ENCODE measurements around the gene VSTM2B.

The VSTM2B gene

DNA sequence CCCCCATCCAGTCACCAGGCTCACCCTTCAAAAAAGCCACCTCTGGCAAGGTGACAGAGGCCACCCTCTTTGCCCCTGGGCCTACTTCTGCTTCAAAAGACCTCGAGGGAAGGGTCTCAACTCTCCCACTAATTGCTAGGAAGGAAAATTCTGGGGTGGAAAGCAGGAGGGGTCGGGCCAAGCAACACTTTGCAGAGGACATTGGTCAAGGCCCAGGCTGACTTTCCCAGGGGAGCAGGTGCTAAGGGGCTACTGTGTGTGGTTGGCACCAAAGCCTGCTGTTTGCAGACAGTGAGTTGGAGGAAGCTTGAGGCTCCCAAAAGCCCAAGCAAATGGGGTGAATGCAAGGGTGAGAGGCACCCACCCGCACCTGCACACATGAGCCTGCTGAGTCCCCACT, 28.6 kb upstream of the VSTM2B start:
- no peak for DNase-seq

DNA sequence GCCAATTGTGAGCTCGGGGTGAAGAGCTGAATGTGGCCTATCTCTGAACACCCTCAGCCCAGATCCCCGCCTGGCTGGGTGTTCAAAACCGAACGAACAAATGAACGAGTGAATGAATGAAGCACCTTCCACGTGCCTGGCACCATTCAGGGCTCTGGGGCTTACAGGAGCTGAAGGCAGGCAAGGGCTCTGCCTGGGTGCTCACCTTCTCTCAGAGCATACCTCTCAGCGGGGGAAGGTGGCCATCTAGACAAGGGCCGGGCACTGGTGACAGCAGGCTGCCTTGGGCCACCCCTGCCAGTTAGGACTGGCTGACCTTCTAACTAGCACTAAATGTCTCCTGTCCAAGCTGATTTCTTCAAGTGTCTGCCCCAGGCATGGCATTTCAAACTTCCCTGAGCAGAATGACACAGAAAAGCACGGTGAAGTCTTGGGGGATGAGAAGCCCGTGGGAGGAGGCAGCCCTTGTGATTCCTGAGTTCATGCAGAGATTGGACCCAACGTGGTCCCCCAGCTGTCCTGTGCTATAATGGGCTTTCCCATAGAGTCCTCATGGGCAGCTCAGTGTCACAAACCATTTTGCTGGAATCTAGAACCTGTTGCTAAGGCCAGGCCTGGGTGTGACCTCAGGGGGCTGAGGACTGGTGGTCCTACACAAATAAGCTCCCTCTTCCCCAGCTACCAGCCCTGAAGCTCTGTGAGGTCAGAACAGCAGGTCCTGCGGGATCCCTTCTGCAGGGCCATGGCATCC, 27.9 kb upstream of the VSTM2B start:
- DNase-seq = no peak

DNA sequence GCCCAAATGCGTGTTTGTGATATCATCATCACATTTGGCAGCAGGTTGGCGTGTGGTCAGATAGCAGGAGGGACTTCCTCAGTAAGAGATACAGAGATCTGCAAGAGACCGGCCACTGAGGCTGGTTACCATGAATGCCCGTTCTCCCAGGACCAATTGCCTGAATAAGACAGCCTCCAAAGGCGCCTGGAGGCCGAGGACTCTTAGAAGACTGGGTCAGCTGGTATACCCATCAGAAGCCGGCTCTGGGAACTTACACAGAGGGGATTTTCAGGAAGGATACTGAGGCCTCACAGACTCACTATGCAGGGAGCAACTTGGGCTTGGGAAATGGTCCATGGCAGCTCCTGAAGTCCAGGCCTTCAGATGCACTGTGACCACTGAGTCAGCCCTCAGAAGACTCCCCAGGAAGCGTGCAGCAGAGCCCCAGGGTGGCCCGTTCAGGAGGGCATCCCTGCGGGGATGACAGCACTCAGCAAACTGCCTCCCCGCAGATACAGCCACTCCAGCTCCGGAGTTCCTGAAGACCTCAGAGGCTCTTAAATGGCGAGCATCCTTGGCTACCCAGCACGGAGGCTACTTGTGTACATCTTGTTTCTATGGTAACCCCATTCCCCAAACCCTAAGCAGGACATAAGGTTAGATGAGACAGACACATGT, 26.4 kb upstream of the VSTM2B start:
- no peak for DNase-seq

GRCh38 chr19:29499921-29500590, 25.7 kb upstream of the VSTM2B start:
- no peak for DNase-seq

GRCh38 chr19:29501816-29502580, 23.8 kb upstream of the VSTM2B start:
- DNase-seq = no peak

DNA sequence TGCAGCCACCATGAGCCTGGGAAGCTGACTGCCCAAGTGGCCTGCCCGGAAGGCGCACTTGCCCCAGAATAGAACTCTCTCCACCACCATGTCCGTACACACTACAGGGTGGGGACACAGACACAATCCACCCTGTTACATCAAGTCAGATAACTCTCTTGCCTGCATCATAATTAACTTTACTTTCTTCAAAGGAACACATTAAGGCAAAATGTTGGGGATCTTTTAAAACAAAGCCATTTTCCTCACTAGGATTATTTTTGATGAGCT, 23.3 kb upstream of the VSTM2B start:
- DNase-seq = no peak

- DNase-seq = no peak
Observed at GRCh38 chr19:29503140-29503758, 22.5 kb upstream of the VSTM2B start.

DNA sequence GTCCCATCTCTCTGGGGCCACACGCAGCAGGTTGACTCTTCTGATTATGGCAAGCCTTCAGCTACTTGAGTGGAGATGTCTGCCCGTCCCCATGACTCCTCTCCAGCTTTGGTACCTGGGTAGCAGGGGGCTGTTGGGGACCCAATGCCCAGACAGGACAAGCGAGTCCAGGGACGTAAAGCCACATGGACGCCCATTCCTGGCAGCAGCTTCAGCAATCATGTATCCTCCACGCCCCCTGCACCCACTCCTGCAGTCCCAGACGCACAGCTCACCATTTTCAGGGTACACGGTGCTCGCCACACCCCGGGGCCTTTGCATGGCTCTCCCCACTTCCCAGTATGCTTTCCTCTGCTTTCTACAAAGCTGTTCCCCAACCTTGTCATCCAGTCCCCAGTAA, 22.0 kb upstream of the VSTM2B start:
- no peak for DNase-seq

DNA sequence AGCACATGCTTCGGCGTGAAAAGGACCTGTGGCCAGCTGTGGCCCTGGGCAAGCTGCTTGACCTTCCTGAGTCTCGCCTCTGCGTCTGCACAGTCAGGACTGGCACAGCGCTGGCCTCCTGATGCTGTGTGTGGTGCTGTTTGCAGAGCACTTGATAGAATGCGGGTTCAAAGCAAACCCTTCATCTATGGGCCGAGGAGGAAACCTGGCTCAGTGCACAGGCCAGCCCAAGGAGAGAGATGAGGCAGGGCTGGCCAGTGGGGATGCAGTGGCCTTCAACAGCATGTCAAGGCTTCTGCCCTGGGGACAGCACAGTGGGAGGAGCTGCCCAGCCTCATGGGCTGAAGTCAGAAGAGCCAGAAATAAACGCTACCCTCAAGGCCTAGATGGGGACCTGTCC, 21.3 kb upstream of the VSTM2B start:
- DNase-seq = no peak

- DNase-seq = no peak
Observed at GRCh38 chr19:29505097-29505824, 20.5 kb upstream of the VSTM2B start.

GRCh38 chr19:29506619-29506911, 19.2 kb upstream of the VSTM2B start:
- DNase-seq = no peak

GRCh38 chr19:29507081-29507860, 18.5 kb upstream of the VSTM2B start:
- DNase-seq = no peak

GRCh38 chr19:29508181-29508580, 17.6 kb upstream of the VSTM2B start:
- no peak for DNase-seq

- no peak for DNase-seq
Observed at GRCh38 chr19:29509456-29509855, 16.3 kb upstream of the VSTM2B start.

DNA sequence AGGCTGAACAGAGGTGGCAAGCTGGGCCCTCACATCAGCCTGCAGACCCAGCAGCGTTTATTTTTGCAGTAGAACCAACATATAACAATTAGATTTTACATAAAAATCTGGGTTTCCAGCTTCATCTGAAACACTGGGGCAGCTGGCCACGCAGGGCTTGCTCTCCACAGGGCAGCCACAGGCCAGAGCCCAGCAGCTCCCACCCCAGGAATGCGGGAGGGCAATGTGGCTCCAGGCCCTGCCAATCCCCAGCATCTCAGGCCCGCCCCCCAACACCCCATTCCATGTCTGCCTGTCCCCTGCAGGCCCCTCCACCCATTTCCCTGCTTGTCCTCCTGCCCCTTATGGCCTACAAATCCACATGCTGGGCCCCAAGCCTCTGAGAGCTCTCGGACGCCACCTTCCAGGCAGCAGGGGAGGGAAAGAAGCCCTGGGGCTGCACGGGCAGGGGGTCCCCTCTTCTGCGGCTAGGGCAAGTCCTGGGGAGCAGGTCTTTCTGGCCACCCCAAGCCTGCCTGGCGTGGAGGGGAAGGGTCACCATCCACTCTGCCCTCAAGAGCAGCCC, 15.0 kb upstream of the VSTM2B start:
- DNase-seq = no peak

DNA sequence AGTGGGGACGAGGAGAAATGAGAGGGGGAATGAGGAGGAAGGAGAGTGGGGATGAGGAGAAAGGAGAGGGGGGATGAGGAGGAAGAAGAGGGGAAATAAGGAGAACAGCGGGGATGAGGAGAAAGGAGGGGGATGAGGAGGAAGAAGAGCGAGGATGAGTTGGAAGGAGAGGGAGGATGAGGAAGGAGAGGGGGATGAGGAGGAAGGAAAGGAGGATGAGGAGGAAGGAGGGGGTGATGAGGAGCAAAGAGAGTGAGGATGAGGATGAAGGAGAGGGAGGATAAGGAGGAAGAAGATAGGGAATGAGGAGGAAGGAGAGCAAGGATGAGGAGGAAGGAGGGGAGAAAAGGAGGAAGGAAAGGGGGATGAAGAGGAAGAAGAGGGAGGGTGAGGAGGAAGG, 14.0 kb upstream of the VSTM2B start:
- no peak for DNase-seq

GRCh38 chr19:29512748-29513147, 13.0 kb upstream of the VSTM2B start:
- no peak for DNase-seq

DNA sequence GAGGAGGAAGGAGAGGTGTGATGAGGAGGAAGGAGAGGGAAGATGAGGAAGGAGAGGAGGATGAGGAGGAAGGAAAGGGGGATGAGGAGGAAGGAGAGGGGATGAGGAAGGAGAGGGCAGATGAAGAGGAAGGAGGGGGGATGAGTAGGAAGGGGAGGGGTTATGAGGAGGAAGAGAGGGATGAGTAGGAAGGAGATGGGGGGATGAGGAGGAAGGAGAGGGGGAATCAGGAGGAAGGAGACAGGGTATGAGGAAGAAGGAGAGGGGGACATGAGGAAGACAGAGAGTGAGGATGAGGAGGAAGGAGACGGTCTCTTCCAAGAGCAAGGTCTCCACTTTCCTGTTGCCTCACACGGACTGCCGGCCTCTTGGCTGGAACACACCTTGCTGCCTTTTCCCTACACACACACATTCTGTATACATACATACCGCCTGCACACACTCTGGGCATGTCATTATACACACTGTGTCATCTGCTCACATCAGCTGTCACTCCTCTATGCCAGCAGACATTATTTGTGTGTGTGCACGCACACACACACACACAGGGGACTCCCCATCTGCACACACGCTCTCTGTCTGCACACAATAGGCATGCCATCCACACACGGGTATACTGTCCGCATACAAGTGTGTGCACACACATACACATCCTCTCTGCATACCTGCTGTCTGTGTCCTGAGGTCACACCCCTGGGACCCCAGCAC, 11.1 kb upstream of the VSTM2B start:
- no peak for DNase-seq

GRCh38 chr19:29515233-29515619, 10.6 kb upstream of the VSTM2B start:
- no peak for DNase-seq

DNA sequence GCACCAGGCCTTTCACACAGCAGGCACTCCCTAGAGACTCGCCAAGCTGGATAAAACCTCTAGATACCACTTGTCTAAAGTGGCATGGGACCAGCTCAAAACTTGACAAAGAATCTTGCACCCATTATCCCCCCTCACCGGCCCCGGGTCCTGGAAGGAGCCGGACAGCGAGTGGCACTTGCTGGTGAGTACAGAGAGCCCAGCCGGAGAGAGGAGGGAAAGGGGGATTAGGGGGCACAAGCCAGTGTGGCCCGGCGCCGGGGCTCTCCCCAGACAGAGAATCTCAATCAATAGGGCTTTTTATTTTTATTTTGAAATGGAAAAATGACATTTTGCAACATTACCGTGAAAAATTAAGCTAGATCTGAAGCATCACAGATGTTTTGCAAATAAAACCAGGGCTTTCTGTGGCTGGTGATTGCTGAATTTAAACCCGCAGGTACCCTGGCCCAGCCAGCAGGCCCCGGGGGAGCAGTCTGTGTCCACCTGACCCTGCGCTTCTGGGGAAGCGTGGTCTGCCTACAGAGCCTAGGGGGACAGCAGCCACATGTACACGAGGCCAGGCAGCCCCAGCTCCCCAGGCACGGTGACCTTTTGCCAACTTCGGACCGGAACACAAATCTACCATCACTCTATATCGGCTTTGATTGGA, 10.0 kb upstream of the VSTM2B start:
- DNase-seq = no peak

DNA sequence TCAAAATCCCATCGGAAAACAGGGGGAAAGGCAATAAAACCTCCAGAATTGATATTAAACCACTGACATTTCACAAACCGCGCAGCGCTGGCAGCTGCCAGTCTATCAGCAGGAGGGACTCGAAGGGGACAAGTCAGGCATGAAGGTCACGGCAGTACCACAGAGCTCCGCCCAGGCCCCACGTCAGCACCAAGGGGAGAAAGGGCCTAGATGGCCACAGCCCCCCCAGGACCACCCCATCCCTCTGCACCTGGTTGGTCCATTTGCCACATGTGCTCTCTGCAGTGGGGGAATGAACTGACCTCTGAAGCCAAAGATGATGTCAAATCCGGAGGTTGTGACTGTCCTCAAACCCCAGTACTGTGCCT, 9.5 kb upstream of the VSTM2B start:
- DNase-seq = no peak

Measured in stimulated activated CD4-positive, alpha-beta T cell treated with anti-CD3 and anti-CD28 coated beads, Interleukin-4, amount 100 ng/mL, for 24 hours (primary cell).